ENCODE results near the gene TCERG1L. TPM values are rescaled to one million over a fixed set of nuclear protein-coding genes. Genes with fewer than 3 reads are reported as not detected.

Gene TCERG1L
- total RNA-seq, 1 experiment from 2014 or later = not detected

DNA sequence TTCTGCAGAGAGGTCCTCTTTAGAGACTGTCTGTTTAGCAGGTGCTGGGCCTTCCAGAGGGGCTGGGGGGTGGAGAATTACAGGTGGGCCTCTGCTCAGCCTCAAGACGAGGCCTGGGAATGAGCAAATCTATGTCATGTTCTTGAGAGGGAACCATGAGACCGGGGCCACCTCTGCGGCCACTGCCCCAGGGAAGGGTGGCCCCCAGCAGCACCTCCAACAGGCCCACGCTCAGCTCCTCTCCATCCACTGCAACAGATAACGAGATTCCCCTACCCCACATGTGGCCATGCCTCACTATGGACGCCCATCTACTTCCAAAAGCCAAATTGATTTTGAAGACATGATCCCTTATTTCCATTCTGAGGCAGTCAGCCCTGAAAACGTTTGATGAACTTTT is 176.9 kb downstream of the TCERG1L start:
- no TSS peak for BruUV-seq (replicated peaks)
- H3K36me3 ChIP-seq (ENCODE audit: control insufficient read depth, insufficient read depth, low read length) = no peaks in the 10 kb centered on the region
- POLR2A ChIA-PET = no interaction called here

DNA sequence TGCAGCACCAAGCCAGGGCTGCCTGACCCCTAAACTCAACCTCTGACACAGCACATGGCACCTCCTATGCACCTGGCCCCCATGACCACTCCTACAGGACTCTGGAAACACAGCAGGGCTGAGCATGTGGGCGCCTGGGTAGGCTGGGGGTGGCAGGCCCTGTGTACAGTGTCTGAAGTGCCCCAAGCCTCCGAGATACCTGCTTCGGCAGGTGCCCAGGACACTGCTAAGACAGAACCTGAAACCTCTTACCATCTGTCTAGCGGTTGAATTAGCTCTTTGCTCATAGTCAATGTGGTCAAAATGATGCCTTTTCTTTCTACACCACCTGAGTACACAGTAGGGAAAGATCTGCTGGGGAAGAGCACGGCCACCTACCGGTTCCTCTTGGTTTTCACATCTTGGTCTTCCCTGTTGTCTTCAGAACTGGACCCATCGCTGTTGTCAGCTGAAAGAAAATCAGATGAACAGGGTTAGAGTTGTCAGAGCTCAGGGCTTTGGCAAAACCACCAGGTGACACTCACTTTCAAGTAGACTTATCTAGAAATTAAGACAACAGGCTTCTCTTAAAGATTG is 177.4 kb downstream of the TCERG1L start:
- H3K4me3 ChIP-seq (ENCODE audit: low read depth in 2 of 2, low read length in 2 of 2) = no peak overlapping the region
- intact Hi-C loops (cut with micrococcal nuclease; ENCODE audit: unreplicated experiment) (no loop called here), in situ Hi-C loops (cut with HindIII; ENCODE audit: low pct_unique_long_range_greater_than_20kb, low sequenced_read_pairs) (no loop called here)
- TF ChIP-seq, protein P1, sequence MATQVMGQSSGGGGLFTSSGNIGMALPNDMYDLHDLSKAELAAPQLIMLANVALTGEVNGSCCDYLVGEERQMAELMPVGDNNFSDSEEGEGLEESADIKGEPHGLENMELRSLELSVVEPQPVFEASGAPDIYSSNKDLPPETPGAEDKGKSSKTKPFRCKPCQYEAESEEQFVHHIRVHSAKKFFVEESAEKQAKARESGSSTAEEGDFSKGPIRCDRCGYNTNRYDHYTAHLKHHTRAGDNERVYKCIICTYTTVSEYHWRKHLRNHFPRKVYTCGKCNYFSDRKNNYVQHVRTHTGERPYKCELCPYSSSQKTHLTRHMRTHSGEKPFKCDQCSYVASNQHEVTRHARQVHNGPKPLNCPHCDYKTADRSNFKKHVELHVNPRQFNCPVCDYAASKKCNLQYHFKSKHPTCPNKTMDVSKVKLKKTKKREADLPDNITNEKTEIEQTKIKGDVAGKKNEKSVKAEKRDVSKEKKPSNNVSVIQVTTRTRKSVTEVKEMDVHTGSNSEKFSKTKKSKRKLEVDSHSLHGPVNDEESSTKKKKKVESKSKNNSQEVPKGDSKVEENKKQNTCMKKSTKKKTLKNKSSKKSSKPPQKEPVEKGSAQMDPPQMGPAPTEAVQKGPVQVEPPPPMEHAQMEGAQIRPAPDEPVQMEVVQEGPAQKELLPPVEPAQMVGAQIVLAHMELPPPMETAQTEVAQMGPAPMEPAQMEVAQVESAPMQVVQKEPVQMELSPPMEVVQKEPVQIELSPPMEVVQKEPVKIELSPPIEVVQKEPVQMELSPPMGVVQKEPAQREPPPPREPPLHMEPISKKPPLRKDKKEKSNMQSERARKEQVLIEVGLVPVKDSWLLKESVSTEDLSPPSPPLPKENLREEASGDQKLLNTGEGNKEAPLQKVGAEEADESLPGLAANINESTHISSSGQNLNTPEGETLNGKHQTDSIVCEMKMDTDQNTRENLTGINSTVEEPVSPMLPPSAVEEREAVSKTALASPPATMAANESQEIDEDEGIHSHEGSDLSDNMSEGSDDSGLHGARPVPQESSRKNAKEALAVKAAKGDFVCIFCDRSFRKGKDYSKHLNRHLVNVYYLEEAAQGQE (IDR thresholded peaks at IDR 0.05; ENCODE audit: insufficient read depth in 1 of 2, low read depth in 2 of 2, low read length in 1 of 2) = no peak
- TF ChIP-seq POLR2AphosphoS5 (IDR thresholded peaks at IDR 0.05; ENCODE audit: low read depth, low read length) = no peak
- no peak for TF ChIP-seq SIN3A (IDR thresholded peaks at IDR 0.05; ENCODE audit: borderline replicate concordance, insufficient read depth, low read depth, low read length)
- TF ChIP-seq, protein P2, sequence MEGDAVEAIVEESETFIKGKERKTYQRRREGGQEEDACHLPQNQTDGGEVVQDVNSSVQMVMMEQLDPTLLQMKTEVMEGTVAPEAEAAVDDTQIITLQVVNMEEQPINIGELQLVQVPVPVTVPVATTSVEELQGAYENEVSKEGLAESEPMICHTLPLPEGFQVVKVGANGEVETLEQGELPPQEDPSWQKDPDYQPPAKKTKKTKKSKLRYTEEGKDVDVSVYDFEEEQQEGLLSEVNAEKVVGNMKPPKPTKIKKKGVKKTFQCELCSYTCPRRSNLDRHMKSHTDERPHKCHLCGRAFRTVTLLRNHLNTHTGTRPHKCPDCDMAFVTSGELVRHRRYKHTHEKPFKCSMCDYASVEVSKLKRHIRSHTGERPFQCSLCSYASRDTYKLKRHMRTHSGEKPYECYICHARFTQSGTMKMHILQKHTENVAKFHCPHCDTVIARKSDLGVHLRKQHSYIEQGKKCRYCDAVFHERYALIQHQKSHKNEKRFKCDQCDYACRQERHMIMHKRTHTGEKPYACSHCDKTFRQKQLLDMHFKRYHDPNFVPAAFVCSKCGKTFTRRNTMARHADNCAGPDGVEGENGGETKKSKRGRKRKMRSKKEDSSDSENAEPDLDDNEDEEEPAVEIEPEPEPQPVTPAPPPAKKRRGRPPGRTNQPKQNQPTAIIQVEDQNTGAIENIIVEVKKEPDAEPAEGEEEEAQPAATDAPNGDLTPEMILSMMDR (IDR thresholded peaks at IDR 0.05) = no peak
- no peak for TF ChIP-seq TCF7L2 (IDR thresholded peaks at IDR 0.05; ENCODE audit: low read depth, low read length)
- no peak overlapping the region for H3K27ac ChIP-seq (ENCODE audit: low read length)
- BruUV-seq (replicated peaks) = no TSS peak
- H3K36me3 ChIP-seq (ENCODE audit: control insufficient read depth, insufficient read depth, low read length) = no peaks in the 10 kb centered on the region
- DNase-seq (ENCODE audit: low read depth, low spot score) (no peak), ATAC-seq (no peak)
- ChIA-PET POLR2A (no interaction called here), CTCF (no interaction called here)
- H3K4me1 ChIP-seq (ENCODE audit: control insufficient read depth, insufficient read depth, low read length) = no peaks in the 10 kb centered on the region
- H3K9me3 ChIP-seq (ENCODE audit: control insufficient read depth, insufficient read depth, low read depth, low read length) = no peaks in the 10 kb centered on the region
- H3K27me3 ChIP-seq (ENCODE audit: control insufficient read depth, insufficient read depth, low read length) = peaks cover 14% of the 10 kb centered on the region

More for the DNA sequence above, 176.9 kb downstream of the TCERG1L start:
- in situ Hi-C loops (cut with HindIII; ENCODE audit: low pct_unique_long_range_greater_than_20kb, low sequenced_read_pairs) = no loop called here
- no peak for DNase-seq (ENCODE audit: low read depth, low spot score)
- H3K27me3 ChIP-seq (ENCODE audit: control insufficient read depth, insufficient read depth, low read length) = peaks cover 14% of the 10 kb centered on the region
- ATAC-seq = no peak
- H3K4me1 ChIP-seq (ENCODE audit: control insufficient read depth, insufficient read depth, low read length) = no peaks in the 10 kb centered on the region
- intact Hi-C loops (cut with micrococcal nuclease; ENCODE audit: unreplicated experiment) = no loop called here
- TF ChIP-seq, protein P1 (IDR thresholded peaks at IDR 0.05; ENCODE audit: insufficient read depth in 1 of 2, low read depth in 2 of 2, low read length in 1 of 2) = no peak
- no peak for TF ChIP-seq POLR2AphosphoS5 (IDR thresholded peaks at IDR 0.05; ENCODE audit: low read depth, low read length)
- CTCF ChIA-PET = no interaction called here
- no peak overlapping the region for H3K4me3 ChIP-seq (ENCODE audit: low read depth in 2 of 2, low read length in 2 of 2)
- no peaks in the 10 kb centered on the region for H3K9me3 ChIP-seq (ENCODE audit: control insufficient read depth, insufficient read depth, low read depth, low read length)
- no peak overlapping the region for H3K27ac ChIP-seq (ENCODE audit: low read length)

Measured in Panc1 (cell line).